Stimulated activated effector memory CD8-positive, alpha-beta T cell treated with anti-CD3 and anti-CD28 coated beads, Interleukin-12 subunit alpha, Interleukin-12 subunit beta, amount 100 ng/mL, for 72 hours (primary cell): ENCODE results near the gene TRMT1.
A peak's percentile ranks its signal among the peaks of the same experiment; 100 is the strongest.

Experiments
- ATAC-seq: fragments of 150-1000 bp; cut with Tn5 transposase; 2 replicates; pipeline ENCODE4 v1.10.0; 2021
- DNase-seq, 2 donors: peaks; one replicate each; pipeline ENCODE4 v3.0.0; 2021 to 2022; ENCODE audit warnings: low spot score in 2 of 2
- H3K27ac Mint-ChIP-seq: one replicate; pipeline ENCODE4 v1.8.0; 2022; ENCODE audit warnings: mild to moderate bottlenecking, mixed read lengths
- H3K36me3 Mint-ChIP-seq: one replicate; pipeline ENCODE4 v1.8.0; 2022; ENCODE audit warnings: mild to moderate bottlenecking, mixed read lengths
- H3K4me1 Mint-ChIP-seq: one replicate; pipeline ENCODE4 v1.8.0; 2022; ENCODE audit warnings: mixed read lengths
- H3K4me3 Mint-ChIP-seq: one replicate; pipeline ENCODE4 v1.8.0; 2022; ENCODE audit warnings: mild to moderate bottlenecking, mixed read lengths
- H3K9me3 Mint-ChIP-seq: one replicate; pipeline ENCODE4 v1.8.0; 2022; ENCODE audit warnings: mixed read lengths

The TRMT1 gene

DNA sequence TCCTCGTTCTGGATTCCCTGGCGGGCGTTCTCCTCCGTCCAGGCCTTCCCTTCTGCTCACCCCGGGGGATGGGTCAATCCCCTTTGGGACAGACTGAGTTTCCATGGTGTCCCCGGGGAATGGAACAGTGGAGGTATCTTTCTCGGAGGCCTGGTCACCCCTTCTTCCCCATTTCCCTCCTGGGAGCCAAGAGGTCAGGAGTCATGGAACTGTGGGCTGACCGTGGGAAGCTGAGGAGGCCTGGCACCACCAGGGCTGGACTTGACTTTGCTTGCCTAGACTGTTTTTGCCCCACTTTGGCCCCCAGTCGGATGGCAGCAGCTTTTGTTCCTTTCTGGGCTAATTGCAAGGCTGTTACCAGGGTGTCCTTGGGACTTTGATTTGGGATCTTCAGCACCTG lies 3.5 kb upstream of the TRMT1 start:
- DNase-seq (no peak), ATAC-seq (no peak)
- Mint-ChIP-seq H3K4me1 (peaks cover 65% of the 10 kb centered on the region), H3K27ac (peak overlapping the region; percentile 95), H3K4me3 (peak overlapping the region; percentile 85), H3K36me3 (peaks cover 60% of the 10 kb centered on the region), H3K9me3 (no peaks in the 10 kb centered on the region)

DNA sequence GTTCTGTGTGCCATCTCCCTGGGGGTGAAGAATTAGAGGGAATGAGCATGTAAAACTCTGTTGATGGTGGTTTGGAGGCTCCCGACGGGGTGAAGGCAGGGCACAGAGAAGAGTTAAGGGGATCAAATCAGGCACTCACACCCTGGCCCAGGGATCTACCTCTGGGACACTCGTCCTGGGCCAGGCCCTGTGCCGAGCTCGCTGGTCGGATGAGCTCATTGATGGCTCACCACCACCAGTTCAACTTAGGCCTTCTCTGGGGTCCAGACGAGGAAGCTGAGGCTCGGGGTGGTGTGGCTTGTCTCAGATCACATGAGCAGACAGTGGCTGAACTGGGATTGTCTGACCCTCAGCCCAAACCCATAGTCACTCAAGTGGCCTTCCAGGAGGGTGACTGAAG lies 3.1 kb upstream of the TRMT1 start:
- Mint-ChIP-seq H3K9me3 (no peaks in the 10 kb centered on the region), H3K36me3 (peaks cover 60% of the 10 kb centered on the region), H3K27ac (peak overlapping the region; percentile 95), H3K4me3 (peak overlapping the region; percentile 85), H3K4me1 (peaks cover 65% of the 10 kb centered on the region)
- ATAC-seq (no peak), DNase-seq (no peak)

DNA sequence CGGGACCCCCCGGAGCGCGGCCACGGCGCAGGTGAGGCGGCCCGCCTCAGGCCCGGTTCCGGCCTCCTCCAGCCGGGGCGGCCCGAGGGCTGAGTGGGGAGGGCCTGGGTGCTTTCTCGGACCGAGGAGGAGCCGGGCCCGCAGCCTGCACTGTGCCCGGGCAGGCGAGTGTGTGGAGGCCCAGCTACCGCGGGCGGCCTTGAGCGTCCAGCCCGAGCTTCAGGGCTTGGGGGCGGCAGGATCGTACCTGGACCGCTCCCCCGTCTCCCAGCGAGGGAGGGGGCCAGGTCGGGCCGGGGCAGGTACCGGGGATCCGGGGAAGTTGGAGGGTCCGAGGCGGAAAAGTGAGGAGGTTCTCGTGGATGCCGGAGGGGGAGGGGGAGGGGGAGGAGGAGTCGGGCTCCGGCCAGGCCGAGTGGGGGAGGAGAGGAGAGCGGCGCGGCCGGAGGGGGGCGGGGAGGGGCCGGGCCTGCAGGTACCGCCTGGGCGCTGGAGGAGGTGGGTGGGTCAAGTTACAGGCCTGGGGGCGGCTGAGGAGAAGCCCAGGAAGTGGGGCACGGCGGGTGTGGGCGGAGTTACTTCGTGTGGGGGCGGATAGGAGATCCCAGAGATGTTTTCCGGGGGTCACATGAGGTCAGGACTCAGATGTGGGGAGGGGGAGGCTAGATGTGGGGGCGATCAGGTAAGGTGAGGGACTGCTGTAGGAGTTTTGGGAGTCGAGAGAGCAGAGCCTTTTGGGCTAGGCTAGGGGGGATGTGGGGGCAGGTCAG lies 2.1 kb upstream of the TRMT1 start:
- DNase-seq (peak; percentile 27 to 76), ATAC-seq (peak; percentile 0)
- Mint-ChIP-seq H3K36me3 (peaks cover 60% of the 10 kb centered on the region), H3K4me3 (peak overlapping the region; percentile 85), H3K9me3 (no peaks in the 10 kb centered on the region), H3K4me1 (peaks cover 61% of the 10 kb centered on the region), H3K27ac (peak overlapping the region; percentile 95)

DNA sequence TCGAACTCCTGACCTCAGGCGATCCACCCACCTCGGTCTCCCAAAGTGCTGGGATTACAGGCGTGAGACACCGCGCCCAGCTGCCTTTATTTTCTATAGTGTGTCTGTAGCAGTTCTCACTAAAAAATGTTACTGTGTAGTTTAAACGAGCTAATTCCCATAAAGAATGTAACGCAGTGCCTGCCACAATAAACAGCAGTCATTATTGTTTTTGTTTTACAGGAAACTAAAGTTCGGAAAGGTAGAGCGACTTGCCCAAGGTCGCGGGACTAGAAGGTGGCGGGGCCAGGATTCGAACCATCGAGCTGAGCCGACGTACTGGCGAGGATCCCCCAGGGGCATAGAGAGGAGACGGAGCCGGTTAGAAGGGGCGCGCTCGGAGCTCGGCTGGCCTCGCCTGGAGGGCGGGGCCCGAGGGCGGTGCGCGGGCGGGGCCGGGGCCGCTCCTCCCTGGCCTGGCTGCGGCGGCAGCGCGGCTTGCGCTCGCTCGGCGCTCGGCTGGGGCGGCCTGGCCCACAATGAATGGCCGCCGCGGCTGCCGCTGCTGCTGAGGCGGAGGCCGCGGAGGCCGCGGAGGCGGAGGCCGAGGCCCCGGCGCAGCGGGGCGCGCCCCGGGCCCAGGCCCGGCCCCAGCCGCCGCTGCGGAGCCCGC lies 1.4 kb upstream of the TRMT1 start, which contains the start of gene NACC1:
TSS of gene NACC1 (plus strand) at position 493 of the 652 bp plus-strand sequence. CDS start 16,944 bp downstream, outside the sequence.
- H3K4me1 Mint-ChIP-seq, result peaks cover 54% of the 10 kb centered on the region
- peak within 1 kb of the TSS; percentile 95 for H3K27ac Mint-ChIP-seq
- H3K4me3 Mint-ChIP-seq, result peak within 1 kb of the TSS; percentile 85
- ATAC-seq (peak; percentile 80), DNase-seq (peak; percentile 84 to 91)
- H3K36me3 Mint-ChIP-seq, result peaks cover 60% of the 10 kb centered on the region
- H3K9me3 Mint-ChIP-seq, result no peaks in the 10 kb centered on the region

DNA sequence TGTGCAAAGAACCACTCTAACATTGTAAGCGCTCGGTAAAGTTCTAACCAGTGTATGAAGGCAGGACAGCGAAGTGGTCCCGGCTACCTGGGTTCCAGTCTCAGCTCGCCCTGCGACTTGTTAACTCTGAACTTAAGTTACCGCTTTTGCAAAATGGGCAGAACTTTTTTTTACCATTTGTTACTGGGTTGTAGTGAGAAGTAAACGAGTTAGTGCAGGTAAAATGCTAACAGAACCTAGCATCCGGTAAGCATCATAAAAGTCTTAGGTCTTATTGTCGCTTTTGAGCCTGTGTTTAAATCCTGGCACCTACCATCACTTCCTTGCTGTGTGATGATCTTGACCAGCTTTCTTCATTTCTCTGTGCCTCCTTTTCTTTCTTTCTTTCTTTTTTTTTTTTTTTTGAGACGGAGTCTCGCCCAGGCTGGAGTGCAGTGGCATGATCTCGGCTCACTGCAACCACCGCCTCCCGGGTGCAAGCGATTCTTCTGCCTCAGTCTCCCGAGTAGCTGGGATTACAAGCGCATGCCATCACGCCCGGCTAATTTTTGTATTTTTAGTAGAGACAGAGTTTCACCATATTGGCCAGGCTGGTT lies 734 bp upstream of the TRMT1 start:
- DNase-seq, result no peak
- Mint-ChIP-seq H3K4me1 (peaks cover 48% of the 10 kb centered on the region), H3K36me3 (peaks cover 60% of the 10 kb centered on the region), H3K4me3 (peak overlapping the region; percentile 85), H3K9me3 (no peaks in the 10 kb centered on the region), H3K27ac (peak overlapping the region; percentile 93)
- no peak for ATAC-seq

DNA sequence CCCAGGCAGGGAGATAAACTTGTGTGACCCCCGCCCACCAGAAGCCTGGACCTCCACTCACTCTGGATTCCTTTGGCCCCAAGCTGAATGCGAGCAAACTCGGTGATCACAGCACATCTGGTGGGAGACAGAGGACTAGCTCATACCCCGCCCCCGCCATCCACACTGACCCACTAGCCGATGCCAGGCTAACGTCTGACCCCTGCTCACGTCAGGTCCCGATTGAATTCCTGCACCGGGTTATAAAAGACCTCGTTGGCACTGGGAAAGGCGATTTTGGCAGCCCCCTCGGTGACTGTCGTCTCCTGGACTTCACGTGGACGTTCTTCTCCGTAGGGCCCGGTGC lies 631 bp downstream of the TRMT1 start:
- H3K4me3 Mint-ChIP-seq, result peak overlapping the region; percentile 85
- H3K9me3 Mint-ChIP-seq, result no peaks in the 10 kb centered on the region
- DNase-seq (no peak), ATAC-seq (no peak)
- H3K36me3 Mint-ChIP-seq, result peaks cover 61% of the 10 kb centered on the region
- H3K27ac Mint-ChIP-seq, result peak overlapping the region; percentile 93
- peaks cover 34% of the 10 kb centered on the region for H3K4me1 Mint-ChIP-seq

DNA sequence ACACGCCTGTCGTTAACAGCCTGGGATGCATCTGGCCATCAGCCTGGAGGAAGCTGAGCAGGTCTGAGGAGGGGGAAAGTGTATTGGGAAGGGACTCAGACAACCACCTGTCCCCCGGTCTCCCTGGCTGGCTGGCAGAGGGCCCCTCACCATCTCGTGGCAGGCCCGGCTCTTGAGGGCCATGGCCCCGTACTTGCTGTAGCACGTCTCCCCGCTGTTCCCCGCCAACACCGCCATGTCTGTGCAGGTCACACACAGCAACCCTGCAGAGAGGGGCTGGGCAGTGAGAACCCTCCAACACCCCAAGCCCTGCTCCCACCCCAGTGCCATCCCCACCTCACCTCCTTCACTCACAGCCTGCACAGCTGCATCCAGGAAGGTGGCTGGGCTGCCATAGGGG lies 4.0 kb downstream of the TRMT1 start:
- DNase-seq (no peak), ATAC-seq (no peak)
- Mint-ChIP-seq H3K9me3 (no peaks in the 10 kb centered on the region), H3K27ac (no peak overlapping the region), H3K36me3 (peaks cover 80% of the 10 kb centered on the region), H3K4me1 (peaks cover 13% of the 10 kb centered on the region), H3K4me3 (no peak overlapping the region)

DNA sequence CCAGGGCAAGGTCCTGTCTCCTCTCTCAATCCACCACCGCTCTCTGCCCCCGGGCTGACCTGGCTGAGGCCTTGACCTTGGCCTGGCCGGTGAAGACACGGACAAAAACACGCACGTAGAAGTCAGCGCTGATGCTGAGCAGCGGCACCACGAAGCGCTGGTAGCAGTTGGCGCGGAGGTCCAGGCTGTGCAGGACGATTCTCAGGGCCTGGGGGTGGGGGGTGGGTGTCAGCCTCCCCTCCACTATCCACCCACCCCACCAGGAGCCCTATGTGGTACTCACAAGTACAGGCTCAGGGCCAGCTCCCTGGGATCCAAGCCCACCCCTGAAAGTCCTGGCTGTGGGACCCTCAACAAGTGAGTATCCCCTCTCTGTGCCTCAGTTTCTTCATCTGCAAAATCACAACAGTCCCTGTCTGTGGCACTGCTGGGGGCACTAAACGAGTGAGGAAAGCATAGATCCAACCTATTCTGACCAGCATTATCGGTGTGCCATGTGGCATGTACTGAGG lies 6.4 kb downstream of the TRMT1 start:
- Mint-ChIP-seq H3K36me3 (peaks cover 87% of the 10 kb centered on the region), H3K4me3 (no peak overlapping the region), H3K4me1 (no peaks in the 10 kb centered on the region), H3K27ac (no peak overlapping the region), H3K9me3 (no peaks in the 10 kb centered on the region)
- ATAC-seq (no peak), DNase-seq (no peak)

DNA sequence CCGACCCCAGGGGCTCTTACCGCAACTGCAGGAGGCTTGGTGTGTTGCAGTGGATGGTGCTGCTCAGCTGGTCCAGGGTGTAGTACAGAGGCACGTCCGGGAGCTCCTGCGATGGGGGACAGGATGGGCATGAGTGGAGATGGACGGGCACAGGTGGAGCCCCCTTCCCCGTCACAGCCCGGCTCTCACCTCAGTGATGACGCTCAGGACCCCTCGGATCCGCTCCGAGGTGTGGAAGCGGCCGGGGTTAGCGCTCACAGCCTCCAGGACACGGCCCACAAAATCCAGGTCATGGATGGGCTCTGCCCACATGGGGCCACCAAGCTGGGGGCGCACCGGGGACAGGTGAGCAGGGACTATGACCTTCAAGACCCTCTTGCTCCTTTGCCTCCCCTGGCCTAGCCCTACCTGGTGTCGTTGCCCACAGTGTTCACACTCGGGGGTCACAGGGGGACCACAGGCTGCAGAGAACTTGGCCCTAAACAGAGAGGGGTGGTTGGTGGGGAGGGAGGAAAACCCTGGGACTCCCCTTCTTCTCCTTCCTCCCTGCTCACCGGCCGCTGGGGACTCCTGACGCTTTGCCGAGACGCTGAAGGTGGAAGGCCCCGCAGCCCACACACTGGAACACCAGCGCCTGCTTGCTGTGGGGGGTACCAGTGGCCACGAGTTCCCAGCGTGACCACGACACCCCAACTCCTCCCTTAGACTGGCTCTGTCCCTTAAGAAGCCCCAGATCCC lies 7.0 kb downstream of the TRMT1 start:
- H3K4me1 Mint-ChIP-seq, result peaks cover 4% of the 10 kb centered on the region
- DNase-seq (no peak), ATAC-seq (no peak)
- H3K9me3 Mint-ChIP-seq, result no peaks in the 10 kb centered on the region
- peaks cover 81% of the 10 kb centered on the region for H3K36me3 Mint-ChIP-seq
- no peak overlapping the region for H3K27ac Mint-ChIP-seq
- no peak overlapping the region for H3K4me3 Mint-ChIP-seq

DNA sequence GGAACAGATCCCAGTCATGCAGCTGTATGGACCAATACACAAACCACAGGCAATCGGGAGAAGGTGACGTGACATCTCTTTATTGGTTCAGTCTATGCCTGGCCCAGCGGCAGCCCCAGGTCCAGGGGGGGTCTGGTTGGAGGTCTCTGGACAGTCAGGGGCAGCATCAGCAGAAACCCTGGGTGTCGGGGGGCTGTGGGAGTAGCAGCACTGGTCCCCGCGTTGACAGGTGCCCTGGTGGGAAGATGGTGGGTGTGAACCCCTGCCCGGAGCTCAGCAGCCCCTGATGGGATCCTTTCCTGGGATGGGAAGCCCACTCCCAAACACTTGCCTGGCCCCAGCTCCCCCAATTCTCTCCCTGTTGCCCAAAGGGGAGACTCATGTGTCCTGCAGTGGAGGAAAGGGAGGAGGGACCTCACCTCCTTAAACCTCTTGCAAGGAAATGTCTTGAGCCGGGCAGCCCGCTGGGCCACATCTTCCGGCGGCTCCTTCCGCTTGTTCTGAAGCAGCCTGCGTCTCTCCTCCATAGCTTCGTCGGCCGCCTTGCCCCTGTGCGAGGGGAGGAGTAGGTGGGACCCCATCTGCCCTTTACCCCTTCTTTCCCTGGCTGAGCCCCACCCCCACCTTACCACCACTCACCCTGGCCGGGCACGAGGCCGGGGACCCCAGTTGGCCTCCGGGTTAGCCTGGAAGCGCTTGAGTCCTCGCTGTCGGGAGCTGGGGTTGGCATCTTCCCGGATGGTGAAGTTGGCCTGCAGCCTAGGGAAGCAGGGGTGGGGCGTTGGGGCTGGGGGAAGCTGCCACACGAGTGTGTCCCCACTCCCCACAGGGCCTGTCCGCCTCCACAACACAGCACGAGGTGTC lies 11.5 kb downstream of the TRMT1 start:
- Mint-ChIP-seq H3K9me3 (no peaks in the 10 kb centered on the region), H3K4me3 (peak overlapping the region; percentile 78), H3K4me1 (peaks cover 30% of the 10 kb centered on the region), H3K36me3 (peaks cover 46% of the 10 kb centered on the region), H3K27ac (peak overlapping the region; percentile 40)
- ATAC-seq, result no peak
- DNase-seq, result peak in 1 of 2 donors; percentile 66

DNA sequence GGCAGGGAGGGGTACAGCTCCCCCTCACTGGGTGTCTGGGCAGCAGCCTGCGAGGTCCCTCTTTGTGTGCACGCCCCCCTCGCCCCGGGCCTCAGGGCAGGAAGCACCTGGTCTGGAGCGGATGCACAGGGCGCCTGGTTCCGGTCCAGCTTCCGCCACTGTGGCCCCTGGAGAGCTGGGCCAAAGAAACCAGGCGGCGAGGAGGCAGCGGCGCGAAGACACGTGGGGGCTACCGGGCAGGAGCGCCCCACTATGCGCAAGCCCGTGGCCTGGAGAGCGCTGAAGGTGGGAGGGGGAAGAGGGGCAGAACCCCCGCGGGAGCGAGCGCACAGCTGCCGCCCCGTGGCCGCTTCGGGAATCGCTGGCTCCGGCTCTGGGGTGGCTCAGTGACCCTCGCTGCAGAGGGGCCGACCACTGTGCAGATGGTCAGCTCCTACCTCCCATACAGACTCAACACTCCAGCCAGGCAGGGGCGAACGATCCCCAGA lies 12.1 kb downstream of the TRMT1 start:
- Mint-ChIP-seq H3K27ac (peak overlapping the region; percentile 40), H3K9me3 (no peaks in the 10 kb centered on the region), H3K4me3 (peak overlapping the region; percentile 78), H3K36me3 (peaks cover 44% of the 10 kb centered on the region), H3K4me1 (peaks cover 35% of the 10 kb centered on the region)
- DNase-seq, result peak; percentile 69 to 90
- ATAC-seq, result peak; percentile 24

DNA sequence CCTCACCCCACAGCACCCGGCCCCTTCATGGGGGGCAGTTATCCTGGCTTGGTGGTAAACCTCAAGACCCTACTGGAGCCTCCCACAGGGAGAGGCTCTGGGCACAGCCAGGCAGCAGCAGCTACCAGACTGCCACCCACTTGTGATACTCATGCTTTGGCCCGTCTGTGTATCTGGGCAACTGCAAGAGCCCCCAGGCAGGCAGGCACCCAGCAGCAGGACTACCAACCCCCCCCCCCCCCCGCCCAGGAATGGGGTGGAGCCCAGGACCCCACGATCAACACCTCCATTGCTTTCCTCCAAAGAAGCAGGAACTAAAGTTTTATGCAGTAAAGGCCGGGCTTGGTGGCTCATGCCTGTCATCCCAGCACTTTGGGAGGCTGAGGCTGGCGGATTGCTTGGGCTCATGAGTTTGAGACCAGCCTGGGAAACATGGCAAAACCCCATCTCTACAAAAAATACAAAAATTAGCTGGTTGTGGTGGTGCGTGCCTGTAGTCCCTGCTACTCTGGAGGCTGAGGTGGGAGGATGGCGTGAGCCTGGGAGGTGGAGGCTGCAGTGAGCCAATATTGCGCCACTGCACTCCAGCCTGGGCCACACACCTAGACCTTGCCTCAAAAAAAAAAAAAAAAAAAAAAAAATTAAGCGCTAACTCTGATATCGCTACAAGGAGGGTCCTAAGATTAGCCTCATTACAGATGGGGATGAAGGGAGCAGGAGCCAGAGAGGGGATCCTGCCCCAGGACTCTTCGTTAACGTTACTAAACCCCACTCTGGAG lies 12.8 kb downstream of the TRMT1 start:
- H3K9me3 Mint-ChIP-seq, result no peaks in the 10 kb centered on the region
- peaks cover 37% of the 10 kb centered on the region for H3K4me1 Mint-ChIP-seq
- H3K36me3 Mint-ChIP-seq, result peaks cover 38% of the 10 kb centered on the region
- no peak overlapping the region for H3K27ac Mint-ChIP-seq
- DNase-seq (no peak), ATAC-seq (no peak)
- H3K4me3 Mint-ChIP-seq, result peak overlapping the region; percentile 78

DNA sequence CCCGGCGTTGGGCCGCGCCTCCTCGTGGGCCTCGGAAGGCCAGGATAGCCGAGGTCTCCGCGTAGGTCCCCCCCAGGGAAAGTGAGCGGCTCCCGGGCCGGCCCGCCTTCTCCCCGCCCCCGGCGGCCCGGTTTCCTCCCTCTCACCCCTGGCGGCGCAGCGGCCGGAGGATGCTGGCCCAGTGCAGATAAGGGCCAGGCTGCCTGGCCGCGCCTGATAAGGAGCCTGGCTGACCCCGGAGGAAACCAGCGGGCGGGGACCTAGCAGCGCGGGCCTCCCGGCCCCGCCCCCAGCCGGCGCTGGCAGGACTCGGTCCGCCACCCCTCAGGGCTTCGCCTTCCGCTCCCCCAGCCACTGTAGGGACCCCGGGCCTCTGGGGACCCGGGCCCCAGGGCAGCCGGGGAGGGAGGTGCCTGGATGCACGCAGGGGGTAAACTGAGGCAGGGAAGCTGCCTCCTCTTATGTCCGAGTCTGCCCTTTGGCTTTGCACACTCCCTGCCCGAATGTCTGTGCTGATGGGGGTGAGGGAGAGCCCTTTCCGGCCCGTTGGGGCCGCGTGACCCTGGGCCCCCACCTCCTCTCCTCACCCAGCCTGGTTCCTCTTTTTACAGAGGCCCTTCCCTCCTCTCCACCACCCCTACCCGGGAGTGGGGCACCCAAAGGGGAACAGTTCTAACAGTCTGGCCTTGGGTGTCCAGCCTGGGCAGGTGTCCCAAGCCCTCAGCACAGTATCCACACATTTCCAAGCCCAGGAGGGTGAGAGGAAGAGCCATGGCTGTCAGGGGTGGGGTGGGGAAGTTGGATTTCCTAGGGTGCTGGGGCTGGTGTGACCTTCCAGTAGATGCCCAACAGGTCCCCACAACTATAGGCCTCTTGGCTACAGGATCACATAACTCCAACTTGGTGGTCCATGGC lies 13.6 kb downstream of the TRMT1 start, which contains the start of gene LYL1:
TSS of gene LYL1 (minus strand) at position 193 of the 915 bp plus-strand sequence. CDS start 1,687 bp downstream, outside the sequence.
- DNase-seq, result peak in 1 of 2 donors; percentile 20

More for the DNA sequence above, 13.6 kb downstream of the TRMT1 start, which contains the start of gene LYL1:
- ATAC-seq, result no peak
- Mint-ChIP-seq H3K36me3 (peaks cover 29% of the 10 kb centered on the region), H3K4me1 (peaks cover 45% of the 10 kb centered on the region), H3K9me3 (no peaks in the 10 kb centered on the region), H3K4me3 (peak within 1 kb of the TSS; percentile 78), H3K27ac (no peak within 1 kb of the TSS)
